Measurements from ENCODE around the gene GCH1.

Gene GCH1

DNA sequence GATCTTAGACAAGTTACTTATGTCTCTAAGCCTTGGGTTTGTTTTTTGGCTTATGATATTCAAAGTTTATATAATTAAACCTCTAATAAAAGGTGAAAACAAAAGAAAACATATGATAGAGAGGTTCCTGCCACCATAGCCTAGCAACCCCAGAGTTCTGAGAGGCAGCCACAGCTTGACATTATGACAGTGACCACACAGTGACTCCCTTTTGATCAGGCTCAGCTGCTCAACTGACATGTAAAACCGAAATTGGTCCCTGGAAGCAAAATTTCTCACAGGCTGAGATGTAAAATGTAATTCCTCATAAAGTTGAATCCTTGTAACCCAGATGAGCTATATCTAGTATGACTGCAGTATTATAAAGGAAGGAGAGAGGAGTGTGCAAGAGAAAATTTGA lies 108.5 kb downstream of the GCH1 start:
- Histone ChIP-seq H3K4me2 (ENCODE audit: low read depth, low read length) (no peak overlapping the region), H3K9me2 (replicated peaks; ENCODE audit: insufficient read depth, low read length) (no peaks in the 10 kb centered on the region), H3K27me3 (replicated peaks; ENCODE audit: insufficient read depth, low read length) (no peaks in the 10 kb centered on the region), H3K4me1 (ENCODE audit: low read length) (no peaks in the 10 kb centered on the region), H3F3A (ENCODE audit: insufficient read depth, low read length) (no peaks in the 10 kb centered on the region), H3K27ac (ENCODE audit: low read length) (no peak overlapping the region), H3K9me3 (replicated peaks; ENCODE audit: insufficient read depth, low read length) (no peaks in the 10 kb centered on the region), H3K36me3 (replicated peaks; ENCODE audit: insufficient read depth, low read length) (no peaks in the 10 kb centered on the region), H2AFZ (ENCODE audit: low read length) (no peak overlapping the region), H3K4me3 (ENCODE audit: low read length) (no peak overlapping the region), H3K79me2 (ENCODE audit: low read length) (no peaks in the 10 kb centered on the region), H4K20me1 (ENCODE audit: insufficient read depth, low read length) (no peaks in the 10 kb centered on the region), H3K9ac (ENCODE audit: low read length) (no peak overlapping the region)
- TF ChIP-seq, protein P1, sequence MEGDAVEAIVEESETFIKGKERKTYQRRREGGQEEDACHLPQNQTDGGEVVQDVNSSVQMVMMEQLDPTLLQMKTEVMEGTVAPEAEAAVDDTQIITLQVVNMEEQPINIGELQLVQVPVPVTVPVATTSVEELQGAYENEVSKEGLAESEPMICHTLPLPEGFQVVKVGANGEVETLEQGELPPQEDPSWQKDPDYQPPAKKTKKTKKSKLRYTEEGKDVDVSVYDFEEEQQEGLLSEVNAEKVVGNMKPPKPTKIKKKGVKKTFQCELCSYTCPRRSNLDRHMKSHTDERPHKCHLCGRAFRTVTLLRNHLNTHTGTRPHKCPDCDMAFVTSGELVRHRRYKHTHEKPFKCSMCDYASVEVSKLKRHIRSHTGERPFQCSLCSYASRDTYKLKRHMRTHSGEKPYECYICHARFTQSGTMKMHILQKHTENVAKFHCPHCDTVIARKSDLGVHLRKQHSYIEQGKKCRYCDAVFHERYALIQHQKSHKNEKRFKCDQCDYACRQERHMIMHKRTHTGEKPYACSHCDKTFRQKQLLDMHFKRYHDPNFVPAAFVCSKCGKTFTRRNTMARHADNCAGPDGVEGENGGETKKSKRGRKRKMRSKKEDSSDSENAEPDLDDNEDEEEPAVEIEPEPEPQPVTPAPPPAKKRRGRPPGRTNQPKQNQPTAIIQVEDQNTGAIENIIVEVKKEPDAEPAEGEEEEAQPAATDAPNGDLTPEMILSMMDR (IDR thresholded peaks at IDR 0.05; ENCODE audit: low read length), result no peak
- TF ChIP-seq EZH2phosphoT487 (IDR thresholded peaks at IDR 0.05; ENCODE audit: low read length) (no peak), EZH2 (optimal IDR thresholded peaks at IDR 0.05; ENCODE audit: low read depth, low read length) (no peak)
- no peak for DNase-seq

DNA sequence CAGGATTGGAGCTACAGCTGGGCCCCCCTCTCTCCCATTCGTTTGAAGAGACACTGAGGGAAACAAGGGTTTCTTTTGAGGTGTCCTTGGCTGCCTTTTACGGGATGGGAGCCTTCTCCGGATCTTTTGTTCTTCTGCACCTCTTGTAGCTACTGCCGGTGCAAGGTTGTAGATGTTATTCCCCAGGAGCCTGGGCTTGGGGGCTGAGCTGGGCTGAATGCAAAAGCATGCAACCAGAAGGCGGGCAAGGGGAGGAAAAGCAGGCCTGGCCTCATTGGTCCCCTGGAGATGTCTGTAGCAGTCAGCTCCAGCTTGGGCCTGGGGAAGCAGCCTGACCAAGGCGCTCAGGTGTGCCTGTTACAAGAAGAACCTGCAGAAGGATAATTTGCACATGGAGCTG lies 110.3 kb downstream of the GCH1 start:
- no peaks in the 10 kb centered on the region for H3K36me3 ChIP-seq (replicated peaks; ENCODE audit: insufficient read depth, low read length)
- H3K9me2 ChIP-seq (replicated peaks; ENCODE audit: insufficient read depth, low read length), result no peaks in the 10 kb centered on the region

More for the DNA sequence above, 110.3 kb downstream of the GCH1 start:
- Histone ChIP-seq H3K79me2 (ENCODE audit: low read length) (no peaks in the 10 kb centered on the region), H3K9me3 (replicated peaks; ENCODE audit: insufficient read depth, low read length) (no peaks in the 10 kb centered on the region), H3K4me3 (ENCODE audit: low read length) (no peak overlapping the region), H3K27me3 (replicated peaks; ENCODE audit: insufficient read depth, low read length) (no peaks in the 10 kb centered on the region), H4K20me1 (ENCODE audit: insufficient read depth, low read length) (no peaks in the 10 kb centered on the region), H3K4me1 (ENCODE audit: low read length) (no peaks in the 10 kb centered on the region), H3K9ac (ENCODE audit: low read length) (no peak overlapping the region), H2AFZ (ENCODE audit: low read length) (no peak overlapping the region), H3K4me2 (ENCODE audit: low read depth, low read length) (no peak overlapping the region), H3K27ac (ENCODE audit: low read length) (no peak overlapping the region), H3F3A (ENCODE audit: insufficient read depth, low read length) (no peaks in the 10 kb centered on the region)
- no peak for DNase-seq
- TF ChIP-seq, protein P1 (IDR thresholded peaks at IDR 0.05; ENCODE audit: low read length), result no peak
- TF ChIP-seq EZH2phosphoT487 (IDR thresholded peaks at IDR 0.05; ENCODE audit: low read length) (no peak), EZH2 (optimal IDR thresholded peaks at IDR 0.05; ENCODE audit: low read depth, low read length) (no peak)

All from MM.1S (cell line).